ENCODE measurements around the gene RAB3IP.

DNA sequence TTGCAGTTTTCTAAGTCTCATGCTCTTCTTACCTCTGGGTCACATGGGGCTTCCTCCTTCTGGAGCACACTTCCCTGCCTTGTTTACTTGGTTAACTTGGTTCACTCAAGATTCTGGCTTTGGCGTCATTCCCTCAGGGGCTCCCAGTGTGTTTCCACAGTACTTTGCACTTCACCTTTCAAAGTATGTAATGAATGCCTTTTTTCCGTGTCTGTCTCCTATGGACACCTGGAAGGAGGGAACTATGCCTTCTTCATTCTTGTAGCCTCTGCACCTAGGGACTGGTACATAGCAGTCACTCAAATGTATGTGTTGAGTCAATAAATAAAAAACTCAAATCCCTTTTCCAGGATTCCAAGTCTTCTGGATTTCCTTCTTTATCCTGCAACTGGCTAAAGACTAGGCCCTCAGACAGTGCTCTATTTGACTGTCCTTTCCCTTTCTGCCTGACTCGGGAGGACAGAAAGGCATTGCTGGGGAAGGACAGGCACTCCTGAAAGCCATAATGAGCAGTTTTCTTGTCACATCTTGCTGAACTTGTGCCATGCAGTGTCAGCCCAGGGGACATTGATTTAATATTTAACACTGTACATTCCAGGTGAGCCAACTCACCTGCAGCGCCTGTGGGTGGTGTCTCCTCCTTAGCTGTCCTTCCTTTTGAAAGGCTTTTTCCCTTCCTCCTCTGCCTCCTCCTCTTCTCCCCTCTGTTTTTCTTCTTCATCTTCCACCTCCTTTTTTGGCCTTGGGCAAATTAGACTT, 99.2 kb downstream of the RAB3IP start:
- TF ChIP-seq CTCF (IDR thresholded peaks at IDR 0.05), result no peak
- no peak for TF ChIP-seq POLR2A (IDR thresholded peaks at IDR 0.05)

All from heart left ventricle (tissue), 13 donors.